K562 (cell line): ENCODE results near the gene SEC22C. TPM values are rescaled to one million over a fixed set of nuclear protein-coding genes. Genes with fewer than 3 reads are reported as not detected.

Experiments
- ELF1 ChIP-seq: fragments of 200-800 bp; sonication (Bioruptor generic); IDR thresholded peaks from 2 replicates; pipeline ENCODE4 v1.6.1; 2016; ENCODE audit warnings: missing genetic modification characterization, missing compliant biosample characterization
- FOXA1 ChIP-seq: fragments of 450-650 bp; IDR thresholded peaks from 2 replicates; pipeline ENCODE4 v1.6.1; 2016; ENCODE audit warnings: mild to moderate bottlenecking, borderline replicate concordance
- SMARCE1 ChIP-seq: fragments of 450-650 bp; IDR thresholded peaks from 2 replicates; pipeline ENCODE4 v1.7.1; 2016; ENCODE audit warnings: mild to moderate bottlenecking
- STAT5A ChIP-seq: IDR thresholded peaks from 2 replicates; pipeline ENCODE4 v1.6.1; 2012; ENCODE audit warnings: low read length, inconsistent platforms, borderline replicate concordance
- TSC22D4 ChIP-seq: fragments of 450-650 bp; IDR thresholded peaks from 2 replicates; pipeline ENCODE4 v1.6.1; 2016; ENCODE audit warnings: missing genetic modification characterization, missing biosample characterization, control low read depth
- polyA plus RNA-seq, 8 experiments: library from polyadenylated mRNA; depleted of rRNA in 4 of 8; stranded (reverse) in 5 of 8; unstranded in 3 of 8; fragments of >200 nt; fragmentation: Nextera tagmentation in 2 of 8; fragmentation: Illumina TruSeq in 1 of 8; extraction: Ambion mirVana in 2 of 8; extraction: Trizol in 1 of 8; gene quantifications; 2 replicates each; pipeline versions ENCODE4 v1.2.1 to v1.2.3, GENCODE V29; 2011 to 2014; ENCODE audit warnings: inconsistent platforms in 1 of 8, missing spikeins in 1 of 8
- total RNA-seq, 7 experiments: library from RNA; depleted of rRNA in 6 of 7; stranded (reverse); fragments of >200 nt in 6 of 7; fragmentation: Illumina TruSeq in 2 of 7; extraction: Trizol in 2 of 7; gene quantifications; 2 replicates each; pipeline versions ENCODE4 v1.2.1 to v1.2.3, GENCODE V29; 2011 to 2021; ENCODE audit warnings: low replicate concordance in 1 of 7
- TF ChIP-seq, protein P1 (sequence below), 2 experiments: fragments of 450-650 bp; IDR thresholded peaks; 2 replicates each; pipeline ENCODE4 v1.6.1; 2016; ENCODE audit warnings: mild to moderate bottlenecking in 2 of 2, borderline replicate concordance in 1 of 2, low read depth in 1 of 2, moderate library complexity in 1 of 2
- TF ChIP-seq, protein P2 (sequence below): fragments of 450-650 bp; formaldehyde crosslinking; IDR thresholded peaks from 2 replicates; pipeline ENCODE4 v1.4.0; 2022; ENCODE audit warnings: missing genetic modification characterization
- TF ChIP-seq, protein P3 (sequence below), 2 experiments: IDR thresholded peaks in 1 of 2; conservative IDR thresholded peaks in 1 of 2; 2 replicates each; pipeline ENCODE4 v1.6.1; 2016; ENCODE audit warnings: low read depth in 2 of 2, mild to moderate bottlenecking in 1 of 2, missing compliant biosample characterization in 1 of 2, missing genetic modification characterization in 1 of 2, moderate library complexity in 1 of 2
- TF ChIP-seq, protein P4 (sequence below): sonication (generic); formaldehyde crosslinking; IDR thresholded peaks from 2 replicates; pipeline ENCODE4 v1.8.0; 2022; ENCODE audit warnings: missing genetic modification reagents, mild to moderate bottlenecking, borderline replicate concordance

Gene SEC22C
- total and polyA plus RNA-seq, 9 of the 15 experiments (the other 6 are each of a cell fraction or from before 2014, with no cell fraction given) = 35.6 to 68.4 (median 50.7) TPM

DNA sequence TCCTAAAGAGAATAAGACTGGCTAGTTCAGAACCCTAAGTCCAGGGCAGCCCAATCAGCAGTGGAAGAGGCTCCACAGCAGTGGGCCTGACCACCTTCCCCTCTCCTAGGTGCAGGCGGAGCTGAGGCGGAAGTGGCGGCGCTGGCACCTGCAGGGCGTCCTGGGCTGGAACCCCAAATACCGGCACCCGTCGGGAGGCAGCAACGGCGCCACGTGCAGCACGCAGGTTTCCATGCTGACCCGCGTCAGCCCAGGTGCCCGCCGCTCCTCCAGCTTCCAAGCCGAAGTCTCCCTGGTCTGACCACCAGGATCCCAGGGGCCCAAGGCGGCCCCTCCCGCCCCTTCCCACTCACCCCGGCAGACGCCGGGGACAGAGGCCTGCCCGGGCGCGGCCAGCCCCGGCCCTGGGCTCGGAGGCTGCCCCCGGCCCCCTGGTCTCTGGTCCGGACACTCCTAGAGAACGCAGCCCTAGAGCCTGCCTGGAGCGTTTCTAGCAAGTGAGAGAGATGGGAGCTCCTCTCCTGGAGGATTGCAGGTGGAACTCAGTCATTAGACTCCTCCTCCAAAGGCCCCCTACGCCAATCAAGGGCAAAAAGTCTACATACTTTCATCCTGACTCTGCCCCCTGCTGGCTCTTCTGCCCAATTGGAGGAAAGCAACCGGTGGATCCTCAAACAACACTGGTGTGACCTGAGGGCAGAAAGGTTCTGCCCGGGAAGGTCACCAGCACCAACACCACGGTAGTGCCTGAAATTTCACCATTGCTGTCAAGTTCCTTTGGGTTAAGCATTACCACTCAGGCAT, 45.6 kb downstream of the SEC22C start (continued):
- TF ChIP-seq, protein P1, sequence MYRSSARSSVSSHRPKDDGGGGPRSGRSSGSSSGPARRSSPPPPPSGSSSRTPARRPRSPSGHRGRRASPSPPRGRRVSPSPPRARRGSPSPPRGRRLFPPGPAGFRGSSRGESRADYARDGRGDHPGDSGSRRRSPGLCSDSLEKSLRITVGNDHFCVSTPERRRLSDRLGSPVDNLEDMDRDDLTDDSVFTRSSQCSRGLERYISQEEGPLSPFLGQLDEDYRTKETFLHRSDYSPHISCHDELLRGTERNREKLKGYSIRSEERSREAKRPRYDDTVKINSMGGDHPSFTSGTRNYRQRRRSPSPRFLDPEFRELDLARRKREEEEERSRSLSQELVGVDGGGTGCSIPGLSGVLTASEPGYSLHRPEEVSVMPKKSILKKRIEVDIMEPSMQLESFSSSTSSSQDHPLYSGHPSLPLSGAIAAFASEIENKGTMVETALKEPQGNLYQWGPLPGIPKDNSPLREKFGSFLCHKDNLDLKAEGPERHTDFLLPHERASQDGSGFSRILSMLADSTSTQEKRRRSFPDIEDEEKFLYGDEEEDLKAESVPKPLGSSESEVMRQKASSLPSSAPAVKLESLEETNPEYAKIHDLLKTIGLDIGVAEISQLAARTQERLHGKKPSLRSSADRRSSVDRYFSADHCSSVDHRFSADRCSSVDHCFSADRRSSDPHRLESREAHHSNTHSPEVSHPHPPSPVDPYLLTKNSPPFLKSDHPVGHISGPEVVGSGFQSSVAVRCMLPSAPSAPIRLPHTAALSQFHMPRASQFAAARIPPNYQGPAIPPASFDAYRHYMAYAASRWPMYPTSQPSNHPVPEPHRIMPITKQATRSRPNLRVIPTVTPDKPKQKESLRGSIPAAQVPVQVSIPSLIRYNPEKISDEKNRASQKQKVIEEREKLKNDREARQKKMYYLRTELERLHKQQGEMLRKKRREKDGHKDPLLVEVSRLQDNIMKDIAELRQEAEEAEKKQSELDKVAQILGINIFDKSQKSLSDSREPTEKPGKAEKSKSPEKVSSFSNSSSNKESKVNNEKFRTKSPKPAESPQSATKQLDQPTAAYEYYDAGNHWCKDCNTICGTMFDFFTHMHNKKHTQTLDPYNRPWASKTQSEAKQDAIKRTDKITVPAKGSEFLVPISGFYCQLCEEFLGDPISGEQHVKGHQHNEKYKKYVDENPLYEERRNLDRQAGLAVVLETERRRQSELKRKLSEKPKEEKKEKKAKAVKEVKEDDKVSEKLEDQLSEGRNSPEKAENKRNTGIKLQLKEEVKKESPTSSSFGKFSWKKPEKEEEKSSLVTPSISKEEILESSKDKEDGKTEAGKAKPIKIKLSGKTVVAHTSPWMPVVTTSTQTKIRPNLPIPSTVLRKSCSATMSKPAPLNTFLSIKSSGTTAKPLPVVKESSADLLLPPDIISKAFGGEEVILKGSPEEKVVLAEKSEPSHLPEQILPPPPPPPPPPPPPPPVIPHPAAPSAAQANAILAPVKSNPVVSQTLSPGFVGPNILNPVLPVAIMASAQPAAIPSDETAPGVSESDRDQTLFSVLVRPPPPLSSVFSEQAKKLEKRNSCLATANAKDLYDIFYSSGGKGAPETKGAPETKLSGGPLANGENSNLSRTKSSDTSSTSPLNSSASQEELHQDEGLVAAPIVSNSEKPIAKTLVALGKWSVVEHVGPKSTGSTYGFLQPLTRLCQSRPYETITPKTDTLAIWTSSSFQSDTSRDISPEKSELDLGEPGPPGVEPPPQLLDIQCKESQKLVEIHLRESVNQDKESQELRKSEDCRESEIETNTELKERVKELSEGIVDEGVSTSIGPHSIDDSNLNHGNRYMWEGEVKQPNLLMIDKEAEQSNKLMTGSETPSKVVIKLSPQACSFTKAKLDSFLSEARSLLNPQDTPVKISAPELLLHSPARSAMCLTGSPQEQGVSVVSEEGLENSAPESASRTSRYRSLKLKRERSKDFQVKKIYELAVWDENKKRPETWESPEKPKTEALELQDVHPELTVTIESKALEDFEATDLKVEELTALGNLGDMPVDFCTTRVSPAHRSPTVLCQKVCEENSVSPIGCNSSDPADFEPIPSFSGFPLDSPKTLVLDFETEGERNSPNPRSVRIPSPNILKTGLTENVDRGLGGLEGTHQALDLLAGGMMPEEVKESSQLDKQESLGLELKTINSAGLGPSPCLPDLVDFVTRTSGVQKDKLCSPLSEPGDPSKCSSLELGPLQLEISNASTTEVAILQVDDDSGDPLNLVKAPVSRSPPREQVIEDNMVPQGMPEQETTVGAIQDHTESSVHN (IDR thresholded peaks at IDR 0.05; ENCODE audit: borderline replicate concordance in 1 of 2, low read depth in 1 of 2) = no peak
- TF ChIP-seq, protein P2, sequence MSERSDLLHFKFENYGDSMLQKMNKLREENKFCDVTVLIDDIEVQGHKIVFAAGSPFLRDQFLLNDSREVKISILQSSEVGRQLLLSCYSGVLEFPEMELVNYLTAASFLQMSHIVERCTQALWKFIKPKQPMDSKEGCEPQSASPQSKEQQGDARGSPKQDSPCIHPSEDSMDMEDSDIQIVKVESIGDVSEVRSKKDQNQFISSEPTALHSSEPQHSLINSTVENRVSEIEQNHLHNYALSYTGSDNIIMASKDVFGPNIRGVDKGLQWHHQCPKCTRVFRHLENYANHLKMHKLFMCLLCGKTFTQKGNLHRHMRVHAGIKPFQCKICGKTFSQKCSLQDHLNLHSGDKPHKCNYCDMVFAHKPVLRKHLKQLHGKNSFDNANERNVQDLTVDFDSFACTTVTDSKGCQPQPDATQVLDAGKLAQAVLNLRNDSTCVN (CRISPR knock-in tag) = no peak
- TF ChIP-seq TSC22D4 (tag) (no peak), STAT5A (no peak), FOXA1 (no peak), ELF1 (tag) (no peak), SMARCE1 (no peak)
- TF ChIP-seq, protein P3, sequence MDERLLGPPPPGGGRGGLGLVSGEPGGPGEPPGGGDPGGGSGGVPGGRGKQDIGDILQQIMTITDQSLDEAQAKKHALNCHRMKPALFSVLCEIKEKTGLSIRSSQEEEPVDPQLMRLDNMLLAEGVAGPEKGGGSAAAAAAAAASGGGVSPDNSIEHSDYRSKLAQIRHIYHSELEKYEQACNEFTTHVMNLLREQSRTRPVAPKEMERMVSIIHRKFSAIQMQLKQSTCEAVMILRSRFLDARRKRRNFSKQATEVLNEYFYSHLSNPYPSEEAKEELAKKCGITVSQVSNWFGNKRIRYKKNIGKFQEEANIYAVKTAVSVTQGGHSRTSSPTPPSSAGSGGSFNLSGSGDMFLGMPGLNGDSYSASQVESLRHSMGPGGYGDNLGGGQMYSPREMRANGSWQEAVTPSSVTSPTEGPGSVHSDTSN (CRISPR knock-in tag; IDR thresholded peaks at IDR 0.05; ENCODE audit: low read depth) = peak; percentile 13; the same call in 1 of the 2 replicates
- TF ChIP-seq, protein P3 (tag; conservative IDR thresholded peaks at IDR 0.05; ENCODE audit: low read depth) = peak; percentile 79
- TF ChIP-seq, protein P4, sequence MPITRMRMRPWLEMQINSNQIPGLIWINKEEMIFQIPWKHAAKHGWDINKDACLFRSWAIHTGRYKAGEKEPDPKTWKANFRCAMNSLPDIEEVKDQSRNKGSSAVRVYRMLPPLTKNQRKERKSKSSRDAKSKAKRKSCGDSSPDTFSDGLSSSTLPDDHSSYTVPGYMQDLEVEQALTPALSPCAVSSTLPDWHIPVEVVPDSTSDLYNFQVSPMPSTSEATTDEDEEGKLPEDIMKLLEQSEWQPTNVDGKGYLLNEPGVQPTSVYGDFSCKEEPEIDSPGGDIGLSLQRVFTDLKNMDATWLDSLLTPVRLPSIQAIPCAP (CRISPR knock-in tag) = no peak
